HEK293 (cell line): Measurements from ENCODE around the gene JPH3.

Experiments
- CTCF ChIA-PET: fragments of 350-600 bp; formaldehyde crosslinking; extraction: SDS; loops from one replicate; lab custom pipeline; 2021; ENCODE audit warnings: antibody characterized with exemption; lab: Yijun Ruan, JAX
- POLR2A ChIA-PET: fragments of 300-600 bp; formaldehyde crosslinking; extraction: SDS; loops from one replicate; lab custom pipeline; 2020; ENCODE audit warnings: antibody characterized with exemption, inconsistent platforms; lab: Yijun Ruan, JAX
- H3K27ac ChIP-seq: fragments of 200-500 bp; sonication (Bioruptor generic); 2 replicates; pipeline ENCODE4 v1.5.1; 2014; ENCODE audit warnings: low read depth, low read length, control low read depth, inconsistent platforms; ENCODE audit errors: extremely low read depth
- H3K36me3 ChIP-seq, 2 experiments: fragments of 200-500 bp in 1 of 2; sonication (Bioruptor generic) in 1 of 2; 1 replicate in 1 of 2; 2 replicates in 1 of 2; pipeline ENCODE4 v1.5.1; 2014 to 2017; ENCODE audit warnings: inconsistent platforms in 2 of 2, low read length in 2 of 2; ENCODE audit not compliant: control insufficient read depth in 2 of 2, insufficient read depth in 1 of 2
- H3K4me1 ChIP-seq: fragments of 200-500 bp; sonication (Bioruptor generic); 2 replicates; pipeline ENCODE4 v1.5.1; 2014; ENCODE audit warnings: mild to moderate bottlenecking, low read length, inconsistent platforms; ENCODE audit not compliant: control insufficient read depth, insufficient read depth
- H3K4me3 ChIP-seq: 2 replicates; pipeline ENCODE4 v1.5.1; 2011; ENCODE audit warnings: low read depth, mild to moderate bottlenecking, control low read depth, low read length, moderate library complexity
- H3K9me3 ChIP-seq: fragments of 200-500 bp; sonication (Bioruptor generic); 2 replicates; pipeline ENCODE4 v1.5.1; 2014; ENCODE audit warnings: low read depth, low read length, inconsistent platforms; ENCODE audit not compliant: control insufficient read depth, insufficient read depth
- EGR2 ChIP-seq: fragments of 450-650 bp; formaldehyde crosslinking; IDR thresholded peaks from 2 replicates; pipeline ENCODE4 v1.5.1; 2016; ENCODE audit warnings: low read depth, missing biosample characterization, missing genetic modification characterization
- GLI2 ChIP-seq: fragments of 450-650 bp; formaldehyde crosslinking; IDR thresholded peaks from 2 replicates; pipeline ENCODE4; 2017; ENCODE audit warnings: missing biosample characterization, missing genetic modification characterization, low read depth, borderline replicate concordance
- KLF16 ChIP-seq: fragments of 450-650 bp; formaldehyde crosslinking; IDR thresholded peaks from 2 replicates; pipeline ENCODE4 v1.5.1; 2017; ENCODE audit warnings: missing biosample characterization, missing genetic modification characterization
- KLF8 ChIP-seq: fragments of 450-650 bp; formaldehyde crosslinking; IDR thresholded peaks from 2 replicates; pipeline ENCODE4 v1.5.1; 2016; ENCODE audit warnings: missing biosample characterization, missing genetic modification characterization
- KLF9 ChIP-seq: fragments of 450-650 bp; formaldehyde crosslinking; IDR thresholded peaks from 2 replicates; pipeline ENCODE4 v1.5.1; 2016; ENCODE audit warnings: missing biosample characterization, missing genetic modification characterization, low read depth
- OSR2 ChIP-seq: fragments of 450-650 bp; formaldehyde crosslinking; IDR thresholded peaks from 2 replicates; pipeline ENCODE4 v1.5.1; 2016; ENCODE audit warnings: missing biosample characterization, missing genetic modification characterization
- SETDB1 ChIP-seq: IDR thresholded peaks from one replicate; pipeline ENCODE4 v1.6.1; 2017; ENCODE audit warnings: mild to moderate bottlenecking, low read length, moderate library complexity, mixed read lengths; ENCODE audit not compliant: insufficient read length
- ZBTB20 ChIP-seq: fragments of 450-650 bp; formaldehyde crosslinking; IDR thresholded peaks from 2 replicates; pipeline ENCODE4 v1.5.1; 2016; ENCODE audit warnings: missing biosample characterization, missing genetic modification characterization
- ZBTB21 ChIP-seq: fragments of 450-650 bp; formaldehyde crosslinking; IDR thresholded peaks from 2 replicates; pipeline ENCODE4 v1.5.1; 2017; ENCODE audit warnings: missing biosample characterization, missing genetic modification characterization
- ZFHX2 ChIP-seq: fragments of 450-650 bp; formaldehyde crosslinking; conservative IDR thresholded peaks from 2 replicates; pipeline ENCODE4 v1.5.1; 2016; ENCODE audit warnings: missing biosample characterization, missing genetic modification characterization
- ZNF146 ChIP-seq: fragments of 450-650 bp; formaldehyde crosslinking; IDR thresholded peaks from 2 replicates; pipeline ENCODE4 v1.5.1; 2016; ENCODE audit warnings: missing biosample characterization, missing genetic modification characterization
- ZNF2 ChIP-seq: fragments of 450-650 bp; formaldehyde crosslinking; IDR thresholded peaks from 2 replicates; pipeline ENCODE4 v1.5.1; 2016; ENCODE audit warnings: missing biosample characterization, missing genetic modification characterization
- ZNF211 ChIP-seq: fragments of 450-650 bp; formaldehyde crosslinking; IDR thresholded peaks from 2 replicates; pipeline ENCODE4 v1.5.1; 2016; ENCODE audit warnings: low read depth, missing biosample characterization, missing genetic modification characterization
- ZNF335 ChIP-seq: fragments of 450-650 bp; formaldehyde crosslinking; conservative IDR thresholded peaks from 2 replicates; pipeline ENCODE4 v1.5.1; 2016; ENCODE audit warnings: missing biosample characterization, missing genetic modification characterization
- ZNF600 ChIP-seq: fragments of 450-650 bp; formaldehyde crosslinking; IDR thresholded peaks from 2 replicates; pipeline ENCODE4 v1.5.1; 2016; ENCODE audit warnings: missing biosample characterization, missing genetic modification characterization
- ZNF624 ChIP-seq: fragments of 450-650 bp; formaldehyde crosslinking; IDR thresholded peaks from 2 replicates; pipeline ENCODE4 v1.5.1; 2017; ENCODE audit warnings: missing biosample characterization, missing genetic modification characterization
- ZNF654 ChIP-seq: fragments of 450-650 bp; formaldehyde crosslinking; IDR thresholded peaks from 2 replicates; pipeline ENCODE4 v1.5.1; 2016; ENCODE audit warnings: low read depth, missing biosample characterization, missing genetic modification characterization
- ZNF664 ChIP-seq: fragments of 450-650 bp; formaldehyde crosslinking; IDR thresholded peaks from 2 replicates; pipeline ENCODE4 v1.5.1; 2016; ENCODE audit warnings: missing biosample characterization, missing genetic modification characterization
- TF ChIP-seq, protein P1 (sequence below): fragments of 450-650 bp; formaldehyde crosslinking; IDR thresholded peaks from 2 replicates; pipeline ENCODE4 v1.5.1; 2016; ENCODE audit warnings: missing biosample characterization, missing genetic modification characterization, low read depth
- TF ChIP-seq, protein P2 (sequence below): fragments of 450-650 bp; formaldehyde crosslinking; IDR thresholded peaks from 2 replicates; pipeline ENCODE4 v1.5.1; 2016; ENCODE audit warnings: missing biosample characterization, missing genetic modification characterization
- TF ChIP-seq, protein P3 (sequence below): fragments of 450-650 bp; formaldehyde crosslinking; IDR thresholded peaks from 2 replicates; pipeline ENCODE4 v1.5.1; 2016; ENCODE audit warnings: missing biosample characterization, missing genetic modification characterization
- TF ChIP-seq, protein P4 (sequence below): fragments of 450-650 bp; formaldehyde crosslinking; IDR thresholded peaks from 2 replicates; pipeline ENCODE4 v1.5.1; 2016; ENCODE audit warnings: missing biosample characterization, missing genetic modification characterization
- TF ChIP-seq, protein P5 (sequence below): fragments of 450-650 bp; formaldehyde crosslinking; IDR thresholded peaks from 2 replicates; pipeline ENCODE4 v1.5.1; 2016; ENCODE audit warnings: missing biosample characterization, missing genetic modification characterization

The JPH3 gene

DNA sequence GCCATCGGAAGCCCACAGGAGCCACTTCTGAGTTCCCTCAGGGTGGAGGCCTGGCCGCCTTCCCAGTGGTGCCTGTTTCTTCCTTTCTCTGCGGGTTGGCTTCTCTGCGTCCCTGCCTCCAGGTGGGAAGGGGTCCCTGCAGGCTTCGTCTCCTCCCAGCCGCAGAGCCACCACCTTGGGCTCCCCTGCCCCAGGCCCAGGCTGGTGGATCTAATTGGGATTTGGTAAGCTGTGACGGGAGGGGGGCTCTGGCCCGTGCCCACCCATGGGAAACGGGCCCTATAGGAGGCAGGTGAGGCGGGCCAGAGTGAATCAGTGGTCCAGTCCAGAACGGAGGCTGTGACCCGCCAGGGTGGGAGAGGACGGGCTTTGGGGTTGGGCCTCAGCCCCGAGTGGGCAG is 32.1 kb downstream of the JPH3 start:
- H3K27ac ChIP-seq, result no peak overlapping the region
- no peaks in the 10 kb centered on the region for H3K36me3 ChIP-seq
- H3K4me3 ChIP-seq, result no peak overlapping the region
- TF ChIP-seq GLI2 (tag by site-specific recombination) (no peak), ZBTB21 (no peak), EGR2 (no peak), ZNF211 (tag by site-specific recombination) (no peak)
- TF ChIP-seq, protein P1, sequence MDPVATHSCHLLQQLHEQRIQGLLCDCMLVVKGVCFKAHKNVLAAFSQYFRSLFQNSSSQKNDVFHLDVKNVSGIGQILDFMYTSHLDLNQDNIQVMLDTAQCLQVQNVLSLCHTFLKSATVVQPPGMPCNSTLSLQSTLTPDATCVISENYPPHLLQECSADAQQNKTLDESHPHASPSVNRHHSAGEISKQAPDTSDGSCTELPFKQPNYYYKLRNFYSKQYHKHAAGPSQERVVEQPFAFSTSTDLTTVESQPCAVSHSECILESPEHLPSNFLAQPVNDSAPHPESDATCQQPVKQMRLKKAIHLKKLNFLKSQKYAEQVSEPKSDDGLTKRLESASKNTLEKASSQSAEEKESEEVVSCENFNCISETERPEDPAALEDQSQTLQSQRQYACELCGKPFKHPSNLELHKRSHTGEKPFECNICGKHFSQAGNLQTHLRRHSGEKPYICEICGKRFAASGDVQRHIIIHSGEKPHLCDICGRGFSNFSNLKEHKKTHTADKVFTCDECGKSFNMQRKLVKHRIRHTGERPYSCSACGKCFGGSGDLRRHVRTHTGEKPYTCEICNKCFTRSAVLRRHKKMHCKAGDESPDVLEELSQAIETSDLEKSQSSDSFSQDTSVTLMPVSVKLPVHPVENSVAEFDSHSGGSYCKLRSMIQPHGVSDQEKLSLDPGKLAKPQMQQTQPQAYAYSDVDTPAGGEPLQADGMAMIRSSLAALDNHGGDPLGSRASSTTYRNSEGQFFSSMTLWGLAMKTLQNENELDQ, result no peak
- H3K9me3 ChIP-seq, result no peaks in the 10 kb centered on the region
- ChIA-PET POLR2A (no interaction called here), CTCF (interaction anchor here (0.9 to 4.2 kb wide), 8 partner anchors 10 to 240 kb away, joined by 3 to 38 read pairs (median 20); no protein-coding TSS in a partner anchor)
- no peaks in the 10 kb centered on the region; the same call in 1 of the 2 replicates for H3K4me1 ChIP-seq

DNA sequence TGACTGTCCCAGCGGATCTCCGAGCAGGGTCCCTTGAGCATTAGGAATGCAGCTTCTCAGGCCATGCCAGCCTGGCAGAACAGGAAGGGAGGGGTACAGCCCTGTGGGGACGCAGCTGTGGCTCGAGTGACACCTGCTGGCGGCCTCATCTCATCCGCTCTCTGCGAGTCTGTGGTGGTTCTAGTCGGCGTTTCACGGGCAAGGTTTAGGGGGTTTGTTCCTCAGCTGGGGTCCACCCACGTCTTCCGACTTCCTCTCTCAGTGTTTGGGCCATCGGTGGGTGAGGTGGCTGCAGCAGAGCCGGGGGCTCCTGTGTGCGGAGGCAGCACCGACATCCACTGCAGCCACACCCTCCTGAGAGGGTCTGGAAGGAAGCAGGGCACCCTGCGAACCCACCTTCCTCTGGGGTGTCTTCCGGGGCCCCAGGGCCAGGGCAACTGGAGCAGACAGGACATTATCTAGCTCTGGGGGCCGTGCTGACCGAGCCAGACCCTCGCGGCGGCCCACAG is 33.3 kb downstream of the JPH3 start:
- H3K4me1 ChIP-seq, result no peaks in the 10 kb centered on the region; the same call in 1 of the 2 replicates
- TF ChIP-seq ZNF211 (tag by site-specific recombination), result no peak
- TF ChIP-seq ZNF2 (tag by site-specific recombination), result peak; percentile 98
- peak; percentile 22; the same call in 1 of the 2 replicates for TF ChIP-seq KLF16 (tag by site-specific recombination)
- TF ChIP-seq ZNF146 (tag by site-specific recombination), result no peak
- TF ChIP-seq ZNF600 (tag by site-specific recombination), result peak; percentile 88
- TF ChIP-seq, protein P2, sequence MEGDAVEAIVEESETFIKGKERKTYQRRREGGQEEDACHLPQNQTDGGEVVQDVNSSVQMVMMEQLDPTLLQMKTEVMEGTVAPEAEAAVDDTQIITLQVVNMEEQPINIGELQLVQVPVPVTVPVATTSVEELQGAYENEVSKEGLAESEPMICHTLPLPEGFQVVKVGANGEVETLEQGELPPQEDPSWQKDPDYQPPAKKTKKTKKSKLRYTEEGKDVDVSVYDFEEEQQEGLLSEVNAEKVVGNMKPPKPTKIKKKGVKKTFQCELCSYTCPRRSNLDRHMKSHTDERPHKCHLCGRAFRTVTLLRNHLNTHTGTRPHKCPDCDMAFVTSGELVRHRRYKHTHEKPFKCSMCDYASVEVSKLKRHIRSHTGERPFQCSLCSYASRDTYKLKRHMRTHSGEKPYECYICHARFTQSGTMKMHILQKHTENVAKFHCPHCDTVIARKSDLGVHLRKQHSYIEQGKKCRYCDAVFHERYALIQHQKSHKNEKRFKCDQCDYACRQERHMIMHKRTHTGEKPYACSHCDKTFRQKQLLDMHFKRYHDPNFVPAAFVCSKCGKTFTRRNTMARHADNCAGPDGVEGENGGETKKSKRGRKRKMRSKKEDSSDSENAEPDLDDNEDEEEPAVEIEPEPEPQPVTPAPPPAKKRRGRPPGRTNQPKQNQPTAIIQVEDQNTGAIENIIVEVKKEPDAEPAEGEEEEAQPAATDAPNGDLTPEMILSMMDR (tag by site-specific recombination), result peak; percentile 92
- TF ChIP-seq ZNF664 (tag by site-specific recombination), result no peak
- TF ChIP-seq, protein P3, sequence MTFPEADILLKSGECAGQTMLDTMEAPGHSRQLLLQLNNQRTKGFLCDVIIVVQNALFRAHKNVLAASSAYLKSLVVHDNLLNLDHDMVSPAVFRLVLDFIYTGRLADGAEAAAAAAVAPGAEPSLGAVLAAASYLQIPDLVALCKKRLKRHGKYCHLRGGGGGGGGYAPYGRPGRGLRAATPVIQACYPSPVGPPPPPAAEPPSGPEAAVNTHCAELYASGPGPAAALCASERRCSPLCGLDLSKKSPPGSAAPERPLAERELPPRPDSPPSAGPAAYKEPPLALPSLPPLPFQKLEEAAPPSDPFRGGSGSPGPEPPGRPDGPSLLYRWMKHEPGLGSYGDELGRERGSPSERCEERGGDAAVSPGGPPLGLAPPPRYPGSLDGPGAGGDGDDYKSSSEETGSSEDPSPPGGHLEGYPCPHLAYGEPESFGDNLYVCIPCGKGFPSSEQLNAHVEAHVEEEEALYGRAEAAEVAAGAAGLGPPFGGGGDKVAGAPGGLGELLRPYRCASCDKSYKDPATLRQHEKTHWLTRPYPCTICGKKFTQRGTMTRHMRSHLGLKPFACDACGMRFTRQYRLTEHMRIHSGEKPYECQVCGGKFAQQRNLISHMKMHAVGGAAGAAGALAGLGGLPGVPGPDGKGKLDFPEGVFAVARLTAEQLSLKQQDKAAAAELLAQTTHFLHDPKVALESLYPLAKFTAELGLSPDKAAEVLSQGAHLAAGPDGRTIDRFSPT (tag by site-specific recombination), result peak; percentile 88
- TF ChIP-seq, protein P4, sequence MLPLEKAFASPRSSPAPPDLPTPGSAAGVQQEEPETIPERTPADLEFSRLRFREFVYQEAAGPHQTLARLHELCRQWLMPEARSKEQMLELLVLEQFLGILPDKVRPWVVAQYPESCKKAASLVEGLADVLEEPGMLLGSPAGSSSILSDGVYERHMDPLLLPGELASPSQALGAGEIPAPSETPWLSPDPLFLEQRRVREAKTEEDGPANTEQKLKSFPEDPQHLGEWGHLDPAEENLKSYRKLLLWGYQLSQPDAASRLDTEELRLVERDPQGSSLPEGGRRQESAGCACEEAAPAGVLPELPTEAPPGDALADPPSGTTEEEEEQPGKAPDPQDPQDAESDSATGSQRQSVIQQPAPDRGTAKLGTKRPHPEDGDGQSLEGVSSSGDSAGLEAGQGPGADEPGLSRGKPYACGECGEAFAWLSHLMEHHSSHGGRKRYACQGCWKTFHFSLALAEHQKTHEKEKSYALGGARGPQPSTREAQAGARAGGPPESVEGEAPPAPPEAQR (tag by site-specific recombination), result 0 out of 2 replicates have a peak, but pooled peaks have one; percentile 42
- peak; percentile 62 for TF ChIP-seq KLF9
- no peak for TF ChIP-seq OSR2 (tag by site-specific recombination)
- peak; percentile 97 for TF ChIP-seq ZNF335 (tag by site-specific recombination)
- TF ChIP-seq ZFHX2 (tag by site-specific recombination), result peak; percentile 36; the same call in 1 of the 2 replicates
- TF ChIP-seq, protein P5, sequence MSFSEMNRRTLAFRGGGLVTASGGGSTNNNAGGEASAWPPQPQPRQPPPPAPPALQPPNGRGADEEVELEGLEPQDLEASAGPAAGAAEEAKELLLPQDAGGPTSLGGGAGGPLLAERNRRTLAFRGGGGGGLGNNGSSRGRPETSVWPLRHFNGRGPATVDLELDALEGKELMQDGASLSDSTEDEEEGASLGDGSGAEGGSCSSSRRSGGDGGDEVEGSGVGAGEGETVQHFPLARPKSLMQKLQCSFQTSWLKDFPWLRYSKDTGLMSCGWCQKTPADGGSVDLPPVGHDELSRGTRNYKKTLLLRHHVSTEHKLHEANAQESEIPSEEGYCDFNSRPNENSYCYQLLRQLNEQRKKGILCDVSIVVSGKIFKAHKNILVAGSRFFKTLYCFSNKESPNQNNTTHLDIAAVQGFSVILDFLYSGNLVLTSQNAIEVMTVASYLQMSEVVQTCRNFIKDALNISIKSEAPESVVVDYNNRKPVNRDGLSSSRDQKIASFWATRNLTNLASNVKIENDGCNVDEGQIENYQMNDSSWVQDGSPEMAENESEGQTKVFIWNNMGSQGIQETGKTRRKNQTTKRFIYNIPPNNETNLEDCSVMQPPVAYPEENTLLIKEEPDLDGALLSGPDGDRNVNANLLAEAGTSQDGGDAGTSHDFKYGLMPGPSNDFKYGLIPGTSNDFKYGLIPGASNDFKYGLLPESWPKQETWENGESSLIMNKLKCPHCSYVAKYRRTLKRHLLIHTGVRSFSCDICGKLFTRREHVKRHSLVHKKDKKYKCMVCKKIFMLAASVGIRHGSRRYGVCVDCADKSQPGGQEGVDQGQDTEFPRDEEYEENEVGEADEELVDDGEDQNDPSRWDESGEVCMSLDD (tag by site-specific recombination), result peak; percentile 57; the same call in 1 of the 2 replicates
- TF ChIP-seq ZBTB20 (tag by site-specific recombination), result peak; percentile 80
- no peak for TF ChIP-seq SETDB1
- TF ChIP-seq ZNF624 (tag by site-specific recombination), result no peak
- peak; percentile 57 for TF ChIP-seq ZNF654 (tag by site-specific recombination)
- peak; percentile 28; the same call in 1 of the 2 replicates for TF ChIP-seq KLF8 (tag by site-specific recombination)
- TF ChIP-seq, all 188 proteins: peak for 13
- no peaks in the 10 kb centered on the region for H3K36me3 ChIP-seq
- H3K4me3 ChIP-seq, result peak overlapping the region; percentile 23
- ChIA-PET POLR2A (interaction anchor here (1.0 to 1.1 kb wide), 3 partner anchors 53 to 319 kb away, joined by 3 to 4 read pairs (median 3); partner anchors contain the start of gene C16orf95), CTCF (interaction anchor here (0.6 to 4.2 kb wide), 52 partner anchors 8 to 1129 kb away, joined by 3 to 38 read pairs (median 6); no protein-coding TSS in a partner anchor)
- H3K27ac ChIP-seq, result no peak overlapping the region
- H3K9me3 ChIP-seq, result no peaks in the 10 kb centered on the region
